ACC112 (cell line): ENCODE data around the gene PRAC2.
A peak's percentile ranks its signal among the peaks of the same experiment; 100 is the strongest.

ENCODE experiments used
- H2AFZ ChIP-seq: fragments of 200-600 bp; sonication (generic); one replicate; pipeline ENCODE4 v1.6.0; 2017; ENCODE audit warnings: antibody characterized with exemption, low read length; ENCODE audit not compliant: unreplicated experiment
- H3K27ac ChIP-seq: fragments of 200-600 bp; sonication (generic); 2 replicates; pipeline ENCODE4 v1.5.1; 2014; ENCODE audit warnings: low read depth, mild to moderate bottlenecking, antibody characterized with exemption, low read length, moderate library complexity
- H3K27me3 ChIP-seq: fragments of 200-600 bp; sonication (generic); 2 replicates; pipeline ENCODE4 v1.6.1; 2014; ENCODE audit warnings: mild to moderate bottlenecking, antibody characterized with exemption, low read length, moderate library complexity, mixed read lengths; ENCODE audit not compliant: insufficient read depth
- H3K36me3 ChIP-seq: fragments of 200-600 bp; sonication (generic); 2 replicates; pipeline ENCODE4 v1.6.1; 2016; ENCODE audit warnings: mild to moderate bottlenecking, antibody characterized with exemption, low read length, moderate library complexity, mixed read lengths; ENCODE audit not compliant: insufficient read depth
- H3K4me1 ChIP-seq: fragments of 200-600 bp; sonication (generic); one replicate; pipeline ENCODE4 v1.6.1; 2016; ENCODE audit warnings: low read length, mixed read lengths; ENCODE audit not compliant: insufficient read depth, unreplicated experiment, control insufficient read depth
- H3K4me3 ChIP-seq: fragments of 200-600 bp; sonication (generic); 2 replicates; pipeline ENCODE4 v1.5.1; 2014; ENCODE audit warnings: mild to moderate bottlenecking, low read depth, low read length
- H3K79me2 ChIP-seq: fragments of 200-600 bp; sonication (generic); one replicate; pipeline ENCODE4 v1.6.0; 2016; ENCODE audit warnings: low read length; ENCODE audit not compliant: control insufficient read depth, unreplicated experiment, insufficient read depth

Gene PRAC2

DNA sequence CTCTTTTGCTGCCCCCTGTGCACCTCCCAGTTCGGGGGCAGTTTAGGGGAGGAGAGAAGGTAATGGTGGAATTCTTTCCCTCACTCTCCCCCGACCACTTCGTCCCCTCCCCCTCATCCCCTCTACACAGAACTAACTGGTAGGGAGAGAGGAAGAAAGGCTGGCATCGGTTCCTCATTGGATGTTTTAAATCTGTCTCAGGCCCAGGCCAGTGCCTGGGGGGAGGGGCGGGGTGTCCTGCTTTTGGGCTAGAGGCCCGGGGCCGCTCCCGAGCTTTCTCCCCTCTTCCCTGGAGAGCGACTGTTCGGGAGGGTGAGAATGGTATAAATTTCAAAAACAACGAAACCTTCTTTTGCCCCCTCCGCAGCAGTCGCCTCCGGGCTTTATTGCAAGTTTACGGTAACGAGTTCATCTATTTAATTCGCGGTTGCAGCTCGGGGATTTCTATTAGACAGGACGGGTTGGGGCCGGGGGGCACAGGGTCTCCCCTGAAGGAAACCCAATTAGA, at the start of gene PRAC2:
PRAC2 (plus strand) TSS at position 271 of the 508 bp plus-strand sequence. CDS start 1,226 bp downstream, outside the sequence.
- no peaks in the 10 kb centered on the region for H3K36me3 ChIP-seq
- H3K27me3 ChIP-seq = peaks cover 99% of the 10 kb centered on the region
- H3K79me2 ChIP-seq = no peaks in the 10 kb centered on the region
- no peak within 1 kb of the TSS for H2AFZ ChIP-seq
- no peak within 1 kb of the TSS for H3K4me3 ChIP-seq
- H3K4me1 ChIP-seq = no peaks in the 10 kb centered on the region
- H3K27ac ChIP-seq = no peak within 1 kb of the TSS

DNA sequence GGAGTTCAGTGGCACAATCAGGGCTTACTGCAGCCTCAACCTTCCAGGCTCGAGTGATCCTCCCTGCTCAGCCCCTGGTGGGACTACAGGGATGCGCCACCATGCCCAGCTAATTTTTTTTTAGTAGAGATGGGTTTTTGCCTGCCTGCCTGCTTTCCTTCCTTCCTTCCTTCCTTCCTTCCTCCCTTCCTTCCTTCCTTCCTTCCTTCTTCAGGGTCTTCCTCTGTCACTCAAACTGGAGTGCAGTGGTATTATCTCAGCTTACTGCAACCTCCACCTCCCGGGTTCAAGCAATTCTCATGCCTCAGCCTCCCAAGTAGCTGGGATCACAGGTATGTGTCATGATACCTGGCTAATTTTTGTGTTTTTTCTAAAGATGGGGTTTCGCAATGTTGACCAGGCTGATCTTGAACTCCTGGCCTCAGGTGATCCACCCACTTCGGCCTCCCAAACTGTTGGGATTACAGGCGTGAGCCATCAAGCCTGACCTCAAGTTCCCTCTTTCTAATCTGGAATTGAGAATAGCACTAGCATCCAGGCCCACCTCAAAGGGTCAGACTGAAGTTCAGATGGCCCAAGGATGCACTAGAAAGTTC, 45.9 kb upstream of the PRAC2 start:
- Histone ChIP-seq H3K4me3 (no peak overlapping the region), H2AFZ (no peak overlapping the region), H3K4me1 (no peaks in the 10 kb centered on the region), H3K27ac (no peak overlapping the region), H3K79me2 (no peaks in the 10 kb centered on the region), H3K36me3 (no peaks in the 10 kb centered on the region), H3K27me3 (peaks cover 68% of the 10 kb centered on the region)

DNA sequence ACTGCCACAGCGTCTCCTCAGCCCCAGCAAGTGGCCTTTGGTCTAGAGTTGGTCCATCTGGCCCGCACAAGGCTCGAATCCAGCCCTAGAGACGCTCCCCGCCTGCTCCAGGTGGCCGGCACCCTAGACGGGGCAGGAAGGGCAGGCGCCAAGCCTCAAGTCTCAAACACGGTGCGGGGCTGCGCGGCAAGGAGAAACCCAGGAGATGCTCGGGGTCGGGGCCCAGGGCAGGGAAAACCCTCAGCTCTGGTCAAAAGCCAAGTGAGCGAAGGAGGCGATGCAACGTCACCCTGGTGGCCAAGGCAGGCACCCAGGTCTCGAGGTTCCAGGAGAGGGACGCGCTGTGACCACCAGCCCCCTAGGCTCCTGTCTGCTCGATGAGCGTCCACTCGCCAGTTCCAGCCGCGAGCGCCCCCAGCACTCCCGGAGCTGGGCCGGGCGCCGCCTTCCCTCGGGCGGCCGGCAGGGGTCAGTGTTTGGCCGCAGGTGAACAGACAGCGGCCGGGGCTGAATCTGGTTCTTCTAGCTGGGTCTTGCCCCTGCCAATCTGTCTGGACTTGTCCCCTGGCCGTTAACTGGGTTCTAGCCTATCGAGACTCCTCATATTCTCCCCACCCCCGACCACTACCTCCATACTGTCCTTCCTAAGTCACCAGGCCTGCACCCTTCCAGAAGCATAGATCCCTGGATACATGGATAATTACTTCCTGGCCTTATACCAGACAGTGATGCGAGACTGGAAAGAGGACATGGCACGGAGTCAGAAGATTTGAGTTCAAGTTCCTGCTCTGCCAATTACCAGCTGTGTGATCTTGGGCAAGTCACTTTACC, 44.6 kb upstream of the PRAC2 start:
- Histone ChIP-seq H2AFZ (no peak overlapping the region), H3K4me1 (no peaks in the 10 kb centered on the region), H3K27ac (no peak overlapping the region), H3K27me3 (peaks cover 77% of the 10 kb centered on the region), H3K4me3 (peak overlapping the region; percentile 36; the same call in 1 of the 2 replicates), H3K79me2 (no peaks in the 10 kb centered on the region), H3K36me3 (no peaks in the 10 kb centered on the region)

DNA sequence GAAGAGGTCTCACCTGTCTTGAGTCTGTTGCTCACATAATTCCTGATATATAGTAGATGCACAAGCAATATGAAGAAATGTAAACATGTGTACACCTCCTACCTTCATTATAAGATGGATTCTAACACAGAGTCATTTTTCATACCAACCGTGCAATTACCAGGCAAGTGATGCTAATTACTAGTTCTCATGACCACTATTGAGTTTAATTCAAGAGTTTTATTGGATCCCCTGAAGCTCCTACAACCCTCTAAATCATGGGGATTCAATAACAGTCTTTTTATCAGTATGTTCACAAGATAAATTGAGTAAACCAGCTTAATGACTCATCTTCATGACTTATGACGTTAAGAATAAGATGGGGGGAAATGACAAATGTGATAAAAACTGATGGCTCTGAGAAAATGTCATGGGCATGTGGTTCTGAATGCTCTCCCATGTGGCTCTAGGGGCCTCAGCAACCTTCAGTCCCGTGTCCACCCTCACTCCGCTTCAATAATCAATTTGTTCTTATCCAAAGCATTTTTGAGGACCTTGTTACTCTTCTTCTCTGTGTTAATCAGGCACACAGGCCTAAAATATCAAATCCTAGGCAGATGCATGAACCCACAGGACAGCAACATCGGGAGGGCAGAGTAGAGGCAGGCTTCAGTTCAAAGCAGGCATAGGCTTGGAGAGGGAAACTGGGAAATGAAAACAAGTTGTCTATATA, 43.4 kb upstream of the PRAC2 start:
- Histone ChIP-seq H3K79me2 (no peaks in the 10 kb centered on the region), H3K36me3 (no peaks in the 10 kb centered on the region), H3K4me1 (no peaks in the 10 kb centered on the region), H3K4me3 (no peak overlapping the region), H2AFZ (no peak overlapping the region), H3K27me3 (peaks cover 79% of the 10 kb centered on the region), H3K27ac (no peak overlapping the region)

DNA sequence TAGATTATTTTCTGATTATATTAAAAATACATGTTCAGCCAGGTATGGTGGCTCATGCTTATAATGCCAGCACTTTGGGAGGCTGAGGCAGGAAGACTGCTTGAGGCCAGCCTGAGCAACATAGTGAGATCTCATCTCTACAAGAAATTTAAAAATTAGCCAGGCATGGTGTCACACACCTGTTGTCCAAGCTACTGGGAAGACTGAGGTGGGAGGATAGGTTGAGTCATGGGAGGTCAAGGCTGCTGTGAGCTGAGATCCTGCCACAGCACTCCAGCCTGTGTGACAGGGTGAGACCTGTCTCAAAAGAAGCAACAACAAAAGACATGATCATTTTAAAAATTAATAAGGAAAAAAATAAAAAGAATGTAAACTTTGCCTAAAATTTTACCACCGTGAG, 41.4 kb upstream of the PRAC2 start:
- Histone ChIP-seq H3K27ac (no peak overlapping the region), H3K27me3 (peaks cover 74% of the 10 kb centered on the region), H3K4me3 (no peak overlapping the region), H3K36me3 (no peaks in the 10 kb centered on the region), H2AFZ (no peak overlapping the region), H3K79me2 (no peaks in the 10 kb centered on the region), H3K4me1 (no peaks in the 10 kb centered on the region)

DNA sequence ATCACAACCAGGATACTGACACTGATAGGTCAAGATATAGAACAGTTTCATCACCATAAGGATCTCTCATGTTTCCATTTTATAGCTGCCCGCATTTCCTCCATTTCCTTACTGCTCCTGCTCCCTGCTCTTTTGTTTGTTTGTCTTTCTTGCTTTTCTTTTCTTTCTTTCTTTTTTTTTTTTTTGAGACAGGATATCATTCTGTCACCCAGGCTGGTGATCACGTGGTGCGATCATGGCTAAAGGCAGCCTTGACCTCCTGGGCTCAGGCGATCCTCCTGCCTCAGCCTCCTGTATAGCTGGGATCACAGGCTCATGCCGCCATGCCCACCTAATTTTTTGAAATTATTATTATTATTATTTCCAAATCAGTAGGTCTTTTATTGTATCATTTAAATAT, 32.3 kb upstream of the PRAC2 start:
- Histone ChIP-seq H3K79me2 (no peaks in the 10 kb centered on the region), H3K27me3 (peaks cover 32% of the 10 kb centered on the region), H3K27ac (no peak overlapping the region), H3K36me3 (no peaks in the 10 kb centered on the region), H2AFZ (no peak overlapping the region), H3K4me3 (no peak overlapping the region), H3K4me1 (no peaks in the 10 kb centered on the region)

DNA sequence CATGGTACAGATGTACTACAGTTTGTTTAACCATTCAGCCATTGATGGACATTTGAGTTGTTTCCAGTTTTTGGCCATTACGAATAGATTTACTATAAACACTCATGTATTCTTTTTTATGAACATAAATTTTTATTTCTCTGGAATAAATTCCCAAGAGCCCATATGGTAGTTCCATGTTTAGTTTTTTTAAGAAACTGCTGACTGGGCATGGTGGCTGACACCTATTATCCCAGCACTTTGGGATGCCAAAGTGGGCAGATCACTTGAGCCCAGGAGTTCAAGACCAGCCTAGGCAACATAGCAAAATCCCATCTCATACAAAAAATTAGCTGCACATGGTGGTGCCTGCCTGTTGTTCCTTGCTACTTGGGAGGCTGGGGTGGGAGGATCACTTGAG, 30.9 kb upstream of the PRAC2 start:
- no peaks in the 10 kb centered on the region for H3K36me3 ChIP-seq
- no peaks in the 10 kb centered on the region for H3K79me2 ChIP-seq
- H3K27ac ChIP-seq = no peak overlapping the region
- H3K4me3 ChIP-seq = no peak overlapping the region
- no peaks in the 10 kb centered on the region for H3K4me1 ChIP-seq
- H3K27me3 ChIP-seq = peaks cover 37% of the 10 kb centered on the region
- H2AFZ ChIP-seq = no peak overlapping the region

DNA sequence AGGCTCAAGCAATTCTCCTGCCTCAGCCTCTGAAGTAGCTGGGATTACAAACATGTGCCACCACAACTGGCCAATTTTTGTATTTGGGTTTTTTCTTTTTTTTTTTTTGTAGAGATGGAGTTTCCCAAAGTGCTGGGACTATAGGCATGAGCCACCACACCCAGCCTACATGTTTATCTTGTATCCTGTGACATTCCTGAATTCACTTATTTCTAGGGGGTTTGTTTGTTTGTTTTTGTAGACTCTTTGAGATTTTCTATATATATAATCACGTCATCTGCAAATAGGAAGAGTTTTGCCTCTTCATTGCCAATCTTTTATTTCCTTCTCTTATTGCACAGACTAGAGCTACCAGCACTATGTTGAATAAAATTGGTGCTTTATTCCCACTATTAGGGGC, 29.8 kb upstream of the PRAC2 start:
- H3K79me2 ChIP-seq = no peaks in the 10 kb centered on the region
- no peak overlapping the region for H3K27ac ChIP-seq
- no peaks in the 10 kb centered on the region for H3K4me1 ChIP-seq
- no peak overlapping the region for H2AFZ ChIP-seq
- no peak overlapping the region for H3K4me3 ChIP-seq
- H3K27me3 ChIP-seq = peaks cover 42% of the 10 kb centered on the region
- no peaks in the 10 kb centered on the region for H3K36me3 ChIP-seq

DNA sequence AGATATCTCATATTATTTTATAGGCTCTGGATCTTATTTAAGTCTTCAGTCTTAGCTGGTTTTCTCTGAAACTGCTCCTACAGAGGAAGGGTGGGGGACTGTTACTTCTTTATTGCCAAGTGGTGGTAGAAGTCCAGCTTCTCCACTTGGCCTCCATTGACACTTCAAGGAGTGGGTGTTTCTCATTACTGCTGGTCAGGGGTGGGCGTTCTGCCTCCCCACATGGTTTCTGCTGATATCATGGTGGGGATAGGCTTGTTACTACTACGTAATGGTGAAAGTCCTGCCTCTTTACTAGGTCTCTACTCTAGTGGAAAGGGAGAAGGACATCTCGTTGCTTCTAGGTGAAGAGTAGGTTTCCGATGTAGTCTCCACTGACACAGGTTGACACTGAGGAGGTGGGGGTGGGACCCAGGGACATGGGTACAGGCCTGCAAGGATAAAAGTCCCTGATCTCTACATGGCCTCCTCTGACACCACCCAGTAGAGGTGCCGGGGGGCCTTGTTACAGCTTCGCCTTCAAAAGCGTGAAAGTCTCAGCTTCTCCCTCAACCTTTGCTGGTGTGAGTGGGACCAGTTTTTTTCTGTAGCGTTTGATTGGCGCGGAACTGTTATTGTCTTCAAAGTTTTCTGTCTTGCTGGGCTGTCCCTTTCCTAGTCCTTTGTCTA, 21.0 kb upstream of the PRAC2 start:
- Histone ChIP-seq H3K27me3 (peaks cover 76% of the 10 kb centered on the region), H3K4me1 (no peaks in the 10 kb centered on the region), H3K36me3 (no peaks in the 10 kb centered on the region), H3K4me3 (no peak overlapping the region), H2AFZ (no peak overlapping the region), H3K27ac (no peak overlapping the region), H3K79me2 (no peaks in the 10 kb centered on the region)
